Activated naive CD8-positive, alpha-beta T cell treated with anti-CD3 and anti-CD28 coated beads, Interleukin-2, amount 50 U/mL, for 24 hours (primary cell): ENCODE measurements around the gene KRTAP9-3.
"Not testable (repeated sequence)": the region's sequence is repeated elsewhere in the genome, so short reads cannot be mapped to it uniquely, and the experiment has no call there.

ENCODE experiments used
- ATAC-seq: fragments of 150-1000 bp; cut with Tn5 transposase; one replicate; pipeline ENCODE4 v1.10.0; 2021
- DNase-seq: peaks from one replicate; pipeline ENCODE4 v3.0.0; 2021
- H3K27ac Mint-ChIP-seq: one replicate; pipeline ENCODE4 v1.8.0; 2021; ENCODE audit warnings: mild to moderate bottlenecking, mixed read lengths
- H3K27me3 Mint-ChIP-seq: one replicate; pipeline ENCODE4 v1.8.0; 2021; ENCODE audit warnings: mixed read lengths
- H3K36me3 Mint-ChIP-seq: one replicate; pipeline ENCODE4 v1.8.0; 2021; ENCODE audit warnings: low read depth, mixed read lengths
- H3K4me1 Mint-ChIP-seq: one replicate; pipeline ENCODE4 v1.8.0; 2021; ENCODE audit warnings: mixed read lengths
- H3K4me3 Mint-ChIP-seq: one replicate; pipeline ENCODE4 v1.8.0; 2021; ENCODE audit warnings: mild to moderate bottlenecking, moderate library complexity, mixed read lengths
- H3K9me3 Mint-ChIP-seq: one replicate; pipeline ENCODE4 v1.8.0; 2021; ENCODE audit warnings: mixed read lengths

The KRTAP9-3 gene

DNA sequence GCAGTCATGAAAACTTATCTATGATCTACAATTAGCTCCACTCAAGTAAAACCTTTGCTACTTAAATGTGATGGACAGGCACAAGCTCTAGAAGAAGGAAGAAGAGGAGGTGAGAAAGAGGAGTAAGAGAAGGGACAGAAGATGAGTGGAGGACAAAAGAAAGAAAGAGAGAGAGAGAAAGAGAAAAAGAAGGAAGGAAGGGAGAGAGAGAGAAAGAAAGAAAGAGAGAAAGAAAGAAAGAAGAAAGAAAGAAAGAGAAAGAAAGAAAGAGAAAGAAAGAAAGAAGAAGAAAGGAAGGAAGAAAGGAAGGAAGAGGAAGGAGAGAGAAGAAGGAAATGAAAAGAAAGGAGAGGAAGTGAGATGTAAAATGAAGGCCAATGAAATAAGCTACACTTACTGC is 2.2 kb upstream of the KRTAP9-3 start:
- ATAC-seq (no peak), DNase-seq (no peak)
- no peaks in the 10 kb centered on the region for H3K9me3 Mint-ChIP-seq
- peak overlapping the region; percentile 3 for H3K27ac Mint-ChIP-seq
- no peaks in the 10 kb centered on the region for H3K27me3 Mint-ChIP-seq
- H3K4me1 Mint-ChIP-seq = peaks cover 3% of the 10 kb centered on the region
- H3K4me3 Mint-ChIP-seq = no peak overlapping the region
- H3K36me3 Mint-ChIP-seq = no peaks in the 10 kb centered on the region

DNA sequence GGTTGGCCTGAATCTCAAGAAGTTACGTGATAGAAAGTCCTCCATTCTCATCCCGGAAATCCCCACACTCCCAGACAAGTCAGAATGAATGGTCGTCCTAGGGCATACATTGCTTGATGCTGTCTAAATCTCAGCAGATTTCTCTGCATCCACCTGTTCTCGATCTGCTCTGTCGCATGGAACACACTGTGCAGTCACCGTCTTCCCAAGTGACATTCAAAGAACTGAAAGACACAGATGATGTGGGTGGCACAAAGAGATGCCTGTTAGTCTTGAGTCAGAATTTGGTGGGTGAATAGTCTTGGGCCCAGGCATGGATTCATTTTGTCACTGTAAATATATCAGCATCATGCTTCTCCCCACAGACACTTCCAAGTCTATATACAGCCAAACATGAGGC is 518 bp upstream of the KRTAP9-3 start:
- Mint-ChIP-seq H3K27me3 (no peaks in the 10 kb centered on the region), H3K36me3 (no peaks in the 10 kb centered on the region), H3K4me3 (no peak overlapping the region), H3K9me3 (no peaks in the 10 kb centered on the region), H3K4me1 (peaks cover 3% of the 10 kb centered on the region), H3K27ac (no peak overlapping the region)
- no peak for DNase-seq
- no peak for ATAC-seq

DNA sequence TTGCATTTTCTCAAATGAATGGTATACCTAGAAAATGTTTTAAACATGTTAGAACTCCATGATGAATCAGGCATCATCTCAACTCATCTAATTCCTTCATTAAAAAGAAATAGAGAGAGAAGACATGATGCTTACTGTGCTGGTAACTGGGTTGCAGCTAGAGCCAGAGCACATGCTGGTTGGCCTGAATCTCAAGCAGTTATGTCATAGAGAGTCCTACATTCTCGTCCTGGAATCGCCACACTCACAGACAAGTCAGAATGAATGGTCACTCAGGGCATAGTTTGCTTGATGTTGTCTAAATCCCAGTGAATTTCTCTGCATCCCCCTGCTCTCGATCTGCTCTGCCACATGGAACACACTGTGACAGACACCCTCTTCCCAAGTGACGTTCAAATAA is 4.9 kb downstream of the KRTAP9-3 start:
- not testable (repeated sequence) for ATAC-seq, DNase-seq, H3K4me1 Mint-ChIP-seq, H3K27ac Mint-ChIP-seq, H3K4me3 Mint-ChIP-seq, H3K36me3 Mint-ChIP-seq, H3K27me3 Mint-ChIP-seq, H3K9me3 Mint-ChIP-seq

DNA sequence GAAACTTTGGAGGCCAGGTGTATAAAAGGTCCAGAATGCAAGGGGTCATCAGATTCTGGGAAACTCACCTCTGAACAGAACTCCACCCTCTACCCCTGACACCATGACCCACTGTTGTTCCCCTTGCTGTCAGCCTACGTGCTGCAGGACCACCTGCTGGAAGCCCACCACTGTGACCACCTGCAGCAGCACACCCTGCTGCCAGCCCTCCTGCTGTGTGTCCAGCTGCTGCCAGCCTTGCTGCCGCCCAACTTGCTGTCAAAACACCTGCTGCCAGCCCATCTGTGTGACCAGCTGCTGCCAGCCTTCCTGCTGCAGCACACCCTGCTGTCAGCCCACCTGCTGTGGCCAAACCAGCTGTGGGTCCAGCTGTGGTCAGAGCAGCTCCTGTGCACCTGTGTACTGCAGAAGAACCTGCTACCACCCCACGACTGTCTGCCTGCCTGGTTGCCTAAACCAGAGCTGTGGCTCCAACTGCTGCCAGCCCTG is 5.7 kb downstream of the KRTAP9-3 start, which contains the start of gene KRTAP9-8:
KRTAP9-8 (plus strand) TSS at position 51 of the 489 bp plus-strand sequence; CDS start at position 104, 53 bp downstream.
- DNase-seq, H3K27me3 Mint-ChIP-seq, H3K4me3 Mint-ChIP-seq, H3K9me3 Mint-ChIP-seq, ATAC-seq, H3K27ac Mint-ChIP-seq, H3K36me3 Mint-ChIP-seq, H3K4me1 Mint-ChIP-seq: not testable (repeated sequence)

DNA sequence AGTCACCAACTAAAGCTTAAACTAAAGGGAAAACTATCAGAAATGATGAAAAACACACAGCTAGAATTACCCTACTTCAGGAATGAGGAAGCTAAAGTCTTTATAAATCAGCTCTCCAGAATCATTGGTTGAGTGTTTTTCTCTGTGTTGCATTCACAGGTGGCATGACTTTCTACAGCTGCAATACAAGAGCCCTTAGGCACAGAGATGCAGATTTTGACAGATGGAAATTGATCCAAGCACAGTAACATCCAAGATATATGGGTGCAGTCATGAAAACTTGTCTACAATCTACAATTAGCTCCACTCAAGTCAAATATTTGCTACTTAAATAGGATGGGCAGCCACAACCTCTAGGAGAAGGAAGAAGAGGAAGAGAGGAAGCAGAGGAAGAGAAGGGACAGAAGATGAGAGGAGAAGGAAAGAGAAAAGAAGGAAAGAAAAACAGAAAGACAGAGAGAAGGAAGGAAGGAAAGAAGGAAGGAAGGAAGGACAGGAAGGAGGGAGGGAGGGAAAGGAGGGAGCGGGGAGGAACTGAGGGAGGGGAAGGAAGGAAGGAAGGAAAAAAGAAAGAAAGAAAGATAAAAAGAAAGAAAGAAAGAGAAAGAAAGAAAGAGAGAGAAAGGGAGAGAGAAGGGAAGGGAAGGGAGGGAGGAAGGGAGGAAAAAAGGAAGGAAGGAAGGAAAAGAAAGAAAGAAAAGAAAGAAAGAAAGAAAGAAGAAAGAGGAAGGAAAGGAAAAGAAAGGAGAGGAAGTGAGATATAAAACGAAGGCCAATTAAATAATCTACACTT is 14.9 kb downstream of the KRTAP9-3 start:
- not testable (repeated sequence) for H3K4me3 Mint-ChIP-seq, H3K4me1 Mint-ChIP-seq, H3K27ac Mint-ChIP-seq, ATAC-seq, H3K27me3 Mint-ChIP-seq, H3K9me3 Mint-ChIP-seq, H3K36me3 Mint-ChIP-seq, DNase-seq

DNA sequence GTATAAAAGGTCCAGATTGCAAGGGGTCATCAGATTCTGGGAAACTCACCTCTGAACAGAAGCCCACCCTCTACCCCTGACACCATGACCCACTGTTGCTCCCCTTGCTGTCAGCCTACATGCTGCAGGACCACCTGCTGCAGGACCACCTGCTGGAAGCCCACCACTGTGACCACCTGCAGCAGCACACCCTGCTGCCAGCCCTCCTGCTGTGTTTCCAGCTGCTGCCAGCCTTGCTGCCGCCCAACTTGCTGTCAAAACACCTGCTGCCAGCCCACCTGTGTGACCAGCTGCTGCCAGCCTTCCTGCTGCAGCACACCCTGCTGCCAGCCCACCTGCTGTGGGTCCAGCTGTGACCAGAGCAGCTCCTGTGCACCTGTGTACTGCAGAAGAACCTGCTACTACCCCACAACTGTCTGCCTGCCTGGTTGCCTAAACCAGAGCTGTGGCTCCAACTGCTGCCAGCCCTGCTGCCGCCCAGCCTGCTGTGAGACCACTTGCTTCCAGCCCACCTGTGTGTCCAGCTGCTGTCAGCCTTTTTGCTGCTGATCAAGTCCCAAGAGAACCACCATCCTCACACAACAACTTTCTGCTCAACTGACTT is 17.5 kb downstream of the KRTAP9-3 start, which contains the start of gene KRTAP9-4:
KRTAP9-4 (plus strand) TSS at position 51 of the 604 bp plus-strand sequence; CDS start at position 85, 34 bp downstream.
- not testable (repeated sequence) for ATAC-seq, DNase-seq, H3K27ac Mint-ChIP-seq, H3K9me3 Mint-ChIP-seq, H3K27me3 Mint-ChIP-seq, H3K36me3 Mint-ChIP-seq, H3K4me1 Mint-ChIP-seq, H3K4me3 Mint-ChIP-seq

DNA sequence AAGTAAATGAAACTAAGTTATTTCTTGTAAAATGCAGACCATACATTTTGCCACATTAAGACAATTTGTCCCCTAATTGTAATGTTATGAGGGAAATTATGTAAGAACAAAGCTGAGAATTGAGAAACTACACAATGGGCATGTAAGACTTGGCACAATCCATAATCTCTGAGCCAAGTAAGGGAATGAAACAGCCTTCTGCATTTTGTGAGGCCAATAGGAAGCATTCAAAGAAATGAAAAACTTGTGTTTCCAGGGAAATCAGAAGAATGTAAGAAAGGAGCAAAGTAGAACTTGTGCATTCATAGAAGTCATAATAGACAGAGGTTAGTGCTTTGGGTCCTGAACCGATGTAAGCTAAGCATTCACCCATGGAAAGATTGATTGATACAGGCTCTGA is 19.0 kb downstream of the KRTAP9-3 start:
- no peak overlapping the region for H3K4me3 Mint-ChIP-seq
- no peak for DNase-seq

DNA sequence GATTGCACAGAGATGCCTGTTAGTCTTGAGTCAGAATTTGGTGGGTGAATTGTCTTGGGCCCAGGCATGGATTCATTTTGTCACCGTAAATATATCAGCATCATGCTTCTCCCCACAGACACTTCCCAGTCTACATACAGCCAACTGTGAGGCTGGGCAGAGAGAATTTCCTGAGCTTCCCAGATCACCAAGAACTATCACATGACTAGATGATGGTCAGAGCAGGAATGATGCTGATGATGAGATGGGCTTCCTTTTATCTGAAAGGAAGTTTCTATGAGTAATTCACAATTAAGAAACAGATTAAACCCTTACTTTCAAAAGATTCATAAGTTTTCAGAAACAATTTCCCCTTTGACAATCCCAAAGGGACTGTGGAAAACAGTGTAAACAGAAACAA is 22.6 kb downstream of the KRTAP9-3 start:
- no peak overlapping the region for H3K27ac Mint-ChIP-seq
- no peak for ATAC-seq
- DNase-seq = no peak
- peaks cover 3% of the 10 kb centered on the region for H3K27me3 Mint-ChIP-seq
- H3K9me3 Mint-ChIP-seq = no peaks in the 10 kb centered on the region
- H3K4me3 Mint-ChIP-seq = no peak overlapping the region
- peaks cover 2% of the 10 kb centered on the region for H3K4me1 Mint-ChIP-seq
- no peaks in the 10 kb centered on the region for H3K36me3 Mint-ChIP-seq

More for the DNA sequence above, 19.0 kb downstream of the KRTAP9-3 start:
- no peaks in the 10 kb centered on the region for H3K36me3 Mint-ChIP-seq
- no peaks in the 10 kb centered on the region for H3K9me3 Mint-ChIP-seq
- H3K27me3 Mint-ChIP-seq = no peaks in the 10 kb centered on the region
- peaks cover 2% of the 10 kb centered on the region for H3K4me1 Mint-ChIP-seq
- H3K27ac Mint-ChIP-seq = no peak overlapping the region
- ATAC-seq = no peak

DNA sequence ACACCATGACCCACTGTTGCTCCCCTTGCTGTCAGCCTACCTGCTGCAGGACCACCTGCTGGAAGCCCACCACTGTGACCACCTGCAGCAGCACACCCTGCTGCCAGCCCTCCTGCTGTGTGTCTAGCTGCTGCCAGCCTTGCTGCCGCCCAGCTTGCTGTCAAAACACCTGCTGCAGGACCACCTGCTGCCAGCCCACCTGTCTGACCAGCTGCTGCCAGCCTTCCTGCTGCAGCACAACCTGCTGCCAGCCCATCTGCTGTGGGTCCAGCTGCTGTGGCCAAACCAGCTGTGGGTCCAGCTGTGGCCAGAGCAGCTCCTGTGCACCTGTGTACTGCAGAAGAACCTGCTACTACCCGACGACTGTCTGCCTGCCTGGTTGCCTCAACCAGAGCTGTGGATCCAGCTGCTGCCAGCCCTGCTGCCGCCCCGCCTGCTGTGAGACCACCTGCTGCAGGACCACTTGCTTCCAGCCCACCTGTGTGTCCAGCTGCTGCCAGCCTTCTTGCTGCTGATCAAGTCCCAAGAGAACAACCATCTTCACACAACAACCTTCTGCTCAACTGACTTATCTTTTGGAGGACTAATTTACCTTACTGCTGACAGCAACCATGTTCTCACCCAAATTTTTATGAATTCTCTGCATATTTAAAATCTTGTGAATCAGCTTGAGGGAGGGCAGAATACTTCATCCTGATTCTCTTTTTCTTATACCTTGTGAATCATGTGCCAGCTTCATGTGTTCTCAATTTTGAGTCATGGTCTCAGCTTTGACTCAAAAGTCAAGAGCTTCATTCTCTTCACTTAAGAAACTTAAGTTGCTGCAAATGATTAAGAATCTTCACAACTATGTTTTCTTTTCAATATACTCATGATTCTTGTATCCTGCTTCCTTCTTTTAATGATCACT is 23.4 kb downstream of the KRTAP9-3 start, which contains the start of gene KRTAP9-9:
KRTAP9-9 (plus strand) TSS at position 4 of the 910 bp plus-strand sequence.
- ATAC-seq, H3K27me3 Mint-ChIP-seq, H3K4me3 Mint-ChIP-seq, DNase-seq, H3K27ac Mint-ChIP-seq, H3K36me3 Mint-ChIP-seq, H3K9me3 Mint-ChIP-seq, H3K4me1 Mint-ChIP-seq: not testable (repeated sequence)

DNA sequence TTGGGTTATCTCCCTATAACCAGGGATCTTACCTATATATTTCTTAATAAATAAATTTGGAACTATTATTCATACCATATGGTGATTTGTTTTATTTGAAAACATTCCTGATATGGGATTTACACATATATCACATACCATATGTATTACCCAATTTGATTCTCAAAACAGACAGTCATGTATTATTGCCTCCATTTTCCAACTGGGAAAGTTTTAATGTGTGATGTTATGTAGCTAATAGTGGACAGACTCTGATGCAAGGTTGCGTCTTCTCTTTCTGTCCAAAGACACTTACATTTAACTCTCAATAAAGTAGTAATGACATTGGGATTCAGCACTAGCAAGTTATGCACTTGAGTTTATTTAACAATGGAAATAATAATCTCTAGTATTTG is 24.0 kb downstream of the KRTAP9-3 start:
- DNase-seq (no peak), ATAC-seq (no peak)
- H3K4me3 Mint-ChIP-seq = no peak overlapping the region
- H3K4me1 Mint-ChIP-seq = peaks cover 10% of the 10 kb centered on the region
- no peaks in the 10 kb centered on the region for H3K36me3 Mint-ChIP-seq
- no peak overlapping the region for H3K27ac Mint-ChIP-seq
- peaks cover 3% of the 10 kb centered on the region for H3K27me3 Mint-ChIP-seq
- H3K9me3 Mint-ChIP-seq = no peaks in the 10 kb centered on the region

DNA sequence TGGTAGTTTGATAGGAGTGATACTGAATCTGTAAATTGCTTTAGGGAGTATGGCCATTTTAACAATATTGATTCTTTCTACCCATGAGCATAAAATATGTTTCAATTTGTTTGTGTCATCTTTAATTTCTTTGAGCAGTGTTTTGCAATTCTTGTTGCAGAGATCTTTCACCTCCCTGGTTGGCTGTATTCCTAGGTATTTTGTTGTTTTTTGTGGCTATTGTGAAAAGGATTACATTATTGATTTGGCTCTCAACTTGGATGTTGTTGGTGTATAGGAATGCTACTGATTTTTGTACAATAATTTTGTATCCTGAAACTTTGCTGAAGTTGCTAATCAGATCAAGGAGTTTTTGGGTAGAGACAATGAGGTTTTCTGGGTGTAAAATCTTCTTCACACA is 26.2 kb downstream of the KRTAP9-3 start:
- DNase-seq = no peak
- Mint-ChIP-seq H3K36me3 (no peaks in the 10 kb centered on the region), H3K4me1 (peaks cover 10% of the 10 kb centered on the region), H3K4me3 (no peak overlapping the region), H3K9me3 (no peaks in the 10 kb centered on the region), H3K27me3 (peaks cover 3% of the 10 kb centered on the region), H3K27ac (no peak overlapping the region)
- no peak for ATAC-seq

DNA sequence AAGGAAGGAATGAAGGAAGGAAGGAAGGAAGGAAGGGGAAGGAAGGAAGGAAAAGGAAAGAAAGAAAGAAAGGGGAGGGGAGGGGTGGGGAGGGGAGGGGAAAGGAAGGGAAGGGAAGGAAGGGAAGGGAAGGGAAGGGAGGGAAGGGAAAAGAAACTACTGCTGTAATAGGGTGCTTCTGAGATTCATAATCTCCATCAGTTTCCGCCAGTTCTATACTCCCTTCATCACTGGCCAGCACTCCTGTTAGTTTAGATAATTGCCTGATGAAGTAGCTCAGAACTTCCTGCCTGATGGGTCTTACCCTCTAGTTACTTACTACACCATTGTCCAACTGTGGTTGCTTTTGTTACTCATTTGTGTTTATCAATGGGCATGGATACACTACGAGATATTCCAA is 31.0 kb downstream of the KRTAP9-3 start:
- Mint-ChIP-seq H3K27ac (no peak overlapping the region), H3K4me3 (no peak overlapping the region), H3K4me1 (peaks cover 10% of the 10 kb centered on the region), H3K9me3 (no peaks in the 10 kb centered on the region), H3K36me3 (no peaks in the 10 kb centered on the region), H3K27me3 (peaks cover 3% of the 10 kb centered on the region)
- DNase-seq (no peak), ATAC-seq (no peak)

DNA sequence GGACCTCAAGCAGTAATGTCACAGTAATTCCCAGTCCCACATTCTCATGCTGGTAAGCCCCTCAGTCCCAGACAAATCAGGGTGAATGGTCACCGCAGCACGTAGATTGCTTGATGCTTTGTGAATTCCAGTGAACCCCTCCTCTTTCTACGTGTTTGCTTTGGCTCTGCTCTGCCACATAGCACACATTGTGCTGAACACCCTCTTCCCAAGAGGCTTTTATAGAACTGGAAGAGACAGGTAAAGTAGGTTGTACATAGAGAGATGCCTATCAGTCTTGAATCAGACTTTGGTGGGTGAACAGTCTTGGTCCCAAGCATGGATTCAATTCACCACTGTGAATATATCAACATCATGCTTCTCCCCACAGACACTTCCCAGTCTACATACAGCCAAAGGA is 32.4 kb downstream of the KRTAP9-3 start:
- ATAC-seq = no peak
- Mint-ChIP-seq H3K9me3 (no peaks in the 10 kb centered on the region), H3K4me1 (peaks cover 10% of the 10 kb centered on the region), H3K36me3 (no peaks in the 10 kb centered on the region), H3K27ac (no peak overlapping the region), H3K4me3 (no peak overlapping the region), H3K27me3 (no peaks in the 10 kb centered on the region)
- DNase-seq = no peak

DNA sequence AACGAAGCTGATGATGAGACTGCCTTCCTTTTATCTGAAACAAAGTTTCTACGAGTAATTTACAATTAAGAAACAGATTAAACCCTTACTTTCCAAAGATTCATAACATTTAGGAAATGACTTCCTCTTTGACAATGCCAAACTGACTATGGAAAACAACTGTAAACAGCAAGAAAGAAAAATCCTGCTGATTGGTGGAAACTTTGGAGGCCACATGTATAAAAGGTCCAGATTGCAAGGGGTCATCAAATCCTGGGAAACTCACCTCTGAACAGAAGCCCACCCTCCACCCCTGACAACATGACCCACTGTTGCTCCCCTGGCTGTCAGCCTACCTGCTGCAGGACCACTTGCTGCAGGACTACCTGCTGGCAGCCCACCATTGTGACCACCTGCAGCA is 32.8 kb downstream of the KRTAP9-3 start, which contains the start of gene KRTAP9-6:
KRTAP9-6 (plus strand) TSS at position 301 of the 400 bp plus-strand sequence; CDS start at position 301, 0 bp downstream.
- ATAC-seq = no peak
- H3K36me3 Mint-ChIP-seq = no peaks in the 10 kb centered on the region
- no peaks in the 10 kb centered on the region for H3K9me3 Mint-ChIP-seq
- DNase-seq = no peak
- peaks cover 9% of the 10 kb centered on the region for H3K4me1 Mint-ChIP-seq
- H3K27ac Mint-ChIP-seq = no peak within 1 kb of the TSS
- H3K27me3 Mint-ChIP-seq = no peaks in the 10 kb centered on the region
- no peak within 1 kb of the TSS for H3K4me3 Mint-ChIP-seq
